Activated CD4-positive, alpha-beta T cell treated with anti-CD3 and anti-CD28 coated beads, Interleukin-2, amount 50 U/mL, for 1 hour (primary cell): ENCODE measurements around the gene TMEM178B.
"Not testable (repeated sequence)": the region's sequence is repeated elsewhere in the genome, so short reads cannot be mapped to it uniquely, and the experiment has no call there.

Experiments
- DNase-seq: peaks from one replicate; pipeline ENCODE4 v3.0.0-alpha.2; 2020

Gene TMEM178B

DNA sequence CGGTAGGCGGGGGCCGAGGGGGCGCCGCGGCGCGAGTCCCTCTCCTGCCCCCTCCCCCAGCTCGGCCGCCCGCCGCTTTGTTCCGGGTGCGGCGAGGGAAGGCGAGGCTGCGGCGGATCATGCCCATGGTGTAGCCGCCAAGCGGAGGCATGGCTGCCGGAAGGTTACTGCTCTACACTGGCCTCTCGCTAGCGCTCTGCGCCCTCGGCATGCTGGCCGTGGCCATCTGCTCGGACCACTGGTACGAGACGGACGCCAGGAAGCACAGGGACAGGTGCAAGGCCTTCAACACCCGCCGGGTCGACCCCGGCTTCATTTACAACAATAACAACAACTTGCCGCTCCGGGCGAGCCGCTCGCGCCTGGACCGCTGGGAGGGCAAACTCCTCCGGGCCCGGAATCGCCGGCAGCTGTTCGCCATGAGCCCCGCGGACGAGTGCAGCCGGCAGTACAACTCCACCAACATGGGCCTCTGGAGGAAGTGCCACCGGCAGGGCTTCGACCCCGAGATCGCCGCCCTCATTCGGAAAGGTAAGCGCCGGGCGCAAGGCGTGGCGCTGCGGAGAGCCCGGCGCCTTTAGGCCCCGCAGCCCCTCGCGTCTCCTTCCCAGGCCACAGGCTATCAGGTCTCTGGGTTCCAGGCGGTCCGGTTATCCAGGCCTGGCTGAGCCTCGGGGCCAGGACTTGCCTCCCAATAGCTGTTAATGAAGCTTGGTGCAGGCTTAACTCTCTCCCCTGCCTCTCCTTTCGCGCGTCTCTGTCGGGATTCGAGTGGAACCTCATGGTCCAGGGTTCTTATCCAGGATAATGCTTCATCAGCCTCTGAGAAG, 513 bp downstream of the TMEM178B start:
- DNase-seq: peak; percentile 4

DNA sequence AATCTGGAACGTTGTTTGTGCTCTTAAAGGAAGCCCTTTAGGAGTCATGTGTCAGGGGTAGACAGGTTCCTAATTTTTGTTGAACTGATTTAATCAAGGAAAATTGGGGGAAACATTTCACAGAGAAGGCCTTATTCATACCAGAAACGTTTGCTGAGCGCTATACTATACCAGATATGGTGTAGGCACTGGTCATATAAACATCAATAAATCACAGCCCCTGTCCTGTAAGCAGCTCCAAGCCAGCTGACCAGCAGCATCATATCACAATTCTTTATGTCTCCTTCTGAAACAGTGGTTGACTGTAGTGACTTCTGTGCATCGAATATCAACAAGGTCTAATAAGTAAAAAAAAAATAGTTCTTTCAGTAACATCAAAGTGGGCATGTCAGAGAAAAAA, 1.1 kb downstream of the TMEM178B start:
- no peak for DNase-seq

DNA sequence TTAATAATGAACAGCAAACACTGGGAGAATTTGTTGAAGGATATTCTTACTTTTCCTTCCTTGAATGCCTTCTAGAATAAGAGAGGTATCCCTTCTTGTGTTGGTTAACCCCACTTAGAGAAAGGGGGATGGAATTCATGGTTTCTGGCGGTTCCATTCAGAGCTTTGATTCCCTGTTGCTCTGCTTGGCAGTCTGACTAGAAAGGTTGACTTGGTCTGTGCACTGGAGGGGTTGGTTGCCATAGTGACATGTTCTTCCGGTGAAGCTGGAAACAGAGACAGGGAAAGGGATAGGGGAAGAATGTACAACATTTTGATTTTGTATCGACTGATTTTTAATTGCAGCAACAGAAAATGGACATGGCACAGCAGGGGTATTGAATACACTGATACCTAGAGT, 2.5 kb downstream of the TMEM178B start:
- DNase-seq: no peak

DNA sequence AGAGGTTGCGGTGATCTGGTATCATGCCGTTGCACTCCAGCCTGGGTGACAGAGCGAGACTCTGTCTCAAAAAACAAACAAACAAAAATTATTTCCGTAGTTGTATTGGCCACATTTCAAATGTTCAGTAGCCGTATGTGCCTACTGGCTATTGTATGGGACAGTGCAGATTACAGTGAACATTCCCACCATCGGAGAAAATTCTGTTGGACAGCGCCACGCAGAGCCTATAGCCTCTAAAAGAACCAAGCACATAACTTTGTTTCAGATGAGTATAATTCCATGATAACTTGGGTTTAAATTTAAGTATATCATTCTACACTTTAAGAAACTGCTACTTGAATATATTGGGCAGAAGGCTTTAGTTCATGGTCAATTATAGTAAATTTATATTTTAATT, 5.4 kb downstream of the TMEM178B start:
- DNase-seq: no peak

DNA sequence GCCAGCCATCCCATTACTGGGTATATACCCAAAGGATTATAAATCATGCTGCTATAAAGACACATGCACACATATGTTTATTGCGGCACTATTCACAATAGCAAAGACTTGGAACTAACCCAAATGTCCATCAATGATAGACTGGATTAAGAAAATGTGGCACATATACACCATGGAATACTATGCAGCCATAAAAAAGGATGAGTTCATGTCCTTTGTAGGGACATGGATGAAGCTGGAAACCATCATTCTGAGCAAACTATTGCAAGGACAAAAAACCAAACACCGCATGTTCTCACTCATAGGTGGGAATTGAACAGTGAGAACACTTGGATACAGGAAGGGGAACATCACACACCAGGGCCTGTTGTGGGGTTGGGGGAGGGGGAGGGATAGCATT, 15.6 kb downstream of the TMEM178B start:
- not testable (repeated sequence) for DNase-seq

DNA sequence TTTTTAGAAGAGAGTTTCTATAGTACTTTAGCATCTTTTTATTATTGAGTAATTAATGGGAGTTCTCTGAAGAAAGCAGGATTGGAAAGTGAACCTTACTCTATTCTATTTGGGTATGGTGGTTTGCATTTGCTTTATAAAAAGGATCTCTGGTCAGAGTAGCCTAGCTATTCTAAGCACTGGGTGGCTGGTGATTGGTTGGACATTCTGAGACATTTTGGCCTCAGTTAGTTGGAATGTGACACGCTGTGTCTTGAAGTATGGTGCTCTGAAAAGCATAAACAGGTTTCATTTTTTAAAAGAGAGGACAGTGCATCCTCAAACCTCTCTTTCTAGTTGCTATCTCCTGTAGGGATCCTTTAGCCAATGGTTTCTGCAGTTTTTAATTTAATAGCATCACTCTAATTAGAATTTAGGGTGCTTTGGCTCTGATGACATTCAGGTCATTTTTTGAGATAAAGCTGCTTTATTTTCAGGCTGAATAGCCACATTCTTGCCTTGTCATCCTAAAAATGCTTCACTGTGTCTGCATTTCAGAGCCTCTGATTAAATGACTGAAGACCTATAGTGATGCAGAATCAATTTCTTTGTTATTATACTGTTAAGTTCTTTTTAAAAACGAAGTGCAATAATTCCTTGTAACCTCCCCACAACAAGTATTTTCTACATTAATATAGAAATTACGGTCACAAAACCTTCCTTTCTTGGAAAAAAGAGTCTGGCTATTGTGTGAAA, 20.6 kb downstream of the TMEM178B start:
- no peak for DNase-seq

DNA sequence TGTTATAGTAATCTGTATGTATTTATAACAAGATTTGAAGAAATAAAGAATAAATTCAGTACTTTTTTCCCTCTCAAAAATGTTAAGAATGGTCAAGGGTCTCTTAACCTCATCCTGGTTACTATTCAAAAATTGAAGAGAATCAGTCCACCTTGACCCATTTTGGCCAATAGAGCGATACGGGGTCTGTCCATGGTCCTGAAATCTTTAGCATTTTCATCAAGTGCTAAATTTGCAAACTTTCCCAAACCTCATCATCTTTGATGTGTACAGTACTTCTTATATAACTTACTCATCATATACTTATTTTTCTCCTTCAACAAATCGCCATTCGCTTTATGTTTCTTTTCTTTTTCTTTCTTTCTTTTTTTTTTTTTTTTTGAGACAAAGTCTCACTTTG, 23.6 kb downstream of the TMEM178B start:
- DNase-seq: no peak

DNA sequence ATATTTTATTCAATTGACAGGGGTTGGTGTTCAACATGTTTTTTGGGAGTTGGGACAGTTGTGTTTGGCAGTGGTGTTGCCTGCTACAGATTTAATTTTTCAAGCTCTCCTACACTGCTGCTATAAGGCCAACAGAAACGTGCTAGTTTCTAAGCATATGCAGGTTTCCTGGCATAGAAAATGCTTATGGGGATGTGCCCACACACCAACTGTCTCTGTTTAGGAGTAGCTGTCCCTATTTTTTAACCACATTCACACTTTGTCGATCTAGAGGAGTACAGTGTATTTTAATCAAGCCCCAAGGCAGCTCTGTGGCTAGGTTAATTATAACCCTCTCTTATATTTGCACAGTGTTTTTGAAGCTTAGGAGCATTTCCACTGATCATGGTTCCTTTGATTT, 28.6 kb downstream of the TMEM178B start:
- no peak for DNase-seq

DNA sequence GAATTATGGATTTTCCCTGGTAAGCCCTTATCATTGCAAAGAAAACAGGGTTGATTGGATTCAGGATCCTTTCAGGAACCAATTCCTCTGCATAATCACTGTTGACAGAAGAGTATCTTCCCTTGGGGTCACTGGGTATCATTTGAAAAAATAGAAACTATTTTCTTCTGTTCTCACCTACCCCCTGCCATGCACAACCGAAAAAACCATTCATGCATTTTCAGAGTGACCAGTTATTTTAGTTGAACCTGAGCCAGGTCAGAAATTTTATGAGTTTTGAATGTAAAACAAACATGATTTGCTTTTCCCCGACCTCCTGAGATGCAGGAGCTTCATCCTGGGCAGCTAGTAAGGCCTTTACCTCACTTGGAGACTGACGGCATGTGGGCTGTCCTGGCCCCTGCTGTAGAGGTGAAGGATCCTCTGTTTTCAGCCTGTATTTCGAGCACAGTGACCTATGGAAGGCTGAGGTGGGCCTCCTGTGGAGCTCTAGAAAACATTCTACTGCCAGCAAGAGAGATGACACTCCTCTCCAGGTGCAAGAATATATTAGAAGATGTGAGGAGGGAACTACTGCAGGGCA, 30.1 kb downstream of the TMEM178B start:
- DNase-seq: no peak

DNA sequence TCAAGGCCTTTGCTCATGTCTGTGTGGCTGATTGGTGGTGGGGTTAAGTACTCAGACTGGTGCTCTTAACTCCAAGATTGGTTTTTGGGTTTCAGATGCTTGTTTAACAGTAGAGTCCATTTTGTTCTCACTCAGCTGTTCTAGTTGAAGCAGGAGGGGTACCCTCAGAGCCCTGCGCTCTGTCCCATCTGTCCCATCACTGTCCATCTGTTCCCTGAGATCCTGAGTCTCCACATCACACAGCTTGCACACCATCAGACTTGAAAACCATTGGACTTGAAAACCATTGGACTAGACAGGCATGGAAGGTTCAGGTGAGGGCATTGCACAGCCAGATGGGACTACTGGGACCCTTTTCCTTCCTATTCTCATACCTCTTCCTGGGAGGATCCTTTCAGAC, 39.3 kb downstream of the TMEM178B start:
- DNase-seq: no peak

DNA sequence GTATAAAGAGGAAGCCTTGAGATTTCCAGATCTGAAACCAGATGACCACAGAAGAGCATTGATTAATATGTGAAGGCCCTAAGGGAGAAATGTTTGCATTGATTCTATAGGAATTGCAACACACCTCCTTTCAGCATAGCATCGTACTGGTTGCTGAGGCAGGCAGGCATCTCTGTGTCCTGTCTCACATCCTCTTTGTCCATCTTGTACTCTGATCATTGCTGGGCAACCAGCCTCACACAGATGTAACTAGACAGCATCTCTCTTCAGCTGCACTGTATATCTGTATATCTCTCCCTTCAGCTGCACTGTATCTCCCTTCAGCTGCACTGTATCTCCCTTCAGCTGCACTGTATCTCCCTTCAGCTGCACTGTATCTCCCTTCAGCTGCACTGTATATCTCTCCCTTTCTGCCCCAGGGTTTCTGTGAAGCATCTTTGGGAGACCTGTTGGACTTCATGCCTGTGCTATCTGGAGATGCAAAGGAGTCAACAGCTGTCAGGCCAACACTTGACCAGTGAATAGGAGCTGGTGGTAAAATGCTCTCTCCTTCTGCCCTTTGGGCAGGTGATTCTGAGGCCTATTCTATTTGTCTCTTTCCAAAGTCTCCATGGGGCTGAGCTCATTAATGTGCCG, 40.3 kb downstream of the TMEM178B start:
- DNase-seq: no peak

DNA sequence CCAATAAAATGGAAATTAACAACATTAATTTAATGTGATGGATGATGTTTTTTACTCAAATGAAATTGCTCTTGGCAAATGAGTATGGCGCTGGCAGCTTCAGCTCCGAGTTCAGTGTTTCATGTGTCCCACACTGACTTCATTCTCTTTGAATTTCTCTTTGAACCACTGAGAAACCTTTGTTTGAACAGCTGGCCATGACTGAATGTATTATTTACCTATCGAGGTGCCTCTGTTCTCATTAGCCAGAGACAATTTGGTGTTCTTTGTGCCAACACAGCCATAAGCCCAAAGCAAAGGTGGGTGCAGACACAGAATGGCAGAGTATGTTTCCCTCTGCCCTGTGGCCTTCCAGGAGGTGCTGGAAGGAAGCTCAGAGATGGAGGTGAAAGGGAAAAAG, 42.1 kb downstream of the TMEM178B start:
- no peak for DNase-seq

DNA sequence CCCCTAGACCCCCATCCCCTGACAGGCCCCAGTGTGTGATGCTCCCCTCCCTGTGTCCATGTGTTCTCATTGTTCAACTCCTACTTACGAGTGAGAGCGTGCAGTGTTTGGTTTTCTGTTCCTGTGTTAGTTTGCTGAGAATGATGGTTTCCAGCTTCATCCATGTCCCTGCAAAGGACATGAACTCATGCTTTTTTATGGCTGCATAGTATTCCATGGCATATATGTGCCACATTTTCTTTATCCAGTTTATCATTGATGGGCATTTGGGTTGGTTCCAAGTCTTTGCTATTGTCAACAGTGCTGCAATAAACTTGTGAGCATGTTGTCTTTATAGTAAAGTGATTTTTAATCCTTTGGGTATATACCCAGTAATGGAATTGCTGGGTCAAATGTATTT, 42.8 kb downstream of the TMEM178B start:
- not testable (repeated sequence) for DNase-seq

DNA sequence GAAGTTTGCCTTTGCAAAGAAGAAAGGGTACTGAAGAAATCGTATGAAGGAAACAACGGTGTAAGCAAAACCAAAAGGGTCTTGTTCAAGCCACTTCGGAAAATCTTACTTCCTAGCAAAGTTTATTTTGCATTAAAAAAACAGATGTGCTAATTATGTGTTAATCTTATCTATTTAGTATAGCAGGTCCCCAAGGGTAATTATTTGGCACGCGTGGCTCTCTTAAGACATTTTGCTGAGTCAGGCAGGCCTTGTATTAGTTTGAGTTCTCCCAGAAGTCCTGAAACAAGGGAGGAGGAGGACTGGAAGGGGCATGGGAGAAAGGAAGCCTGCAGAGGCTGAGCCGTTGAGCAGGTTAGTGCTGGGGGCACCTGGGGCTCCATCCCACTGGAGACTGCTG, 44.9 kb downstream of the TMEM178B start:
- no peak for DNase-seq

DNA sequence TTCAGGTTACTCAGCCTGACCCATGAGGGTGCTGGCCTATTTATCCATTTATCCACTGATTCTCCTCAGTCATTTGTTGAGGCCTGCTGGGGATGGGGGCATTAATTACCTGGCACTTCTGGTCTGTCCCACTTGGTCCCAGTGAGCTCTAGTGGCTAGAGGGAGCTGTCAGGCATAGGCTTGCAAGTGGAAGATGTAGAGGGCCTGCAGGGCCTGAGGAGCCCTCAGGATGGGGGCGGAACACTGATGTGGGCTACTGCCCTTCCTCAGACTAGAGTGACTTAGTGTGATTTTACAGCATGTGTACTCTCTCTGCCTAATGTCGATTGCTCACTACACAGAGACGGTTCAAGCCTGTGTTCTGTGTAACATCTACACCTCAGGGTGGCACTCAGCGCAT, 45.3 kb downstream of the TMEM178B start:
- DNase-seq: no peak

DNA sequence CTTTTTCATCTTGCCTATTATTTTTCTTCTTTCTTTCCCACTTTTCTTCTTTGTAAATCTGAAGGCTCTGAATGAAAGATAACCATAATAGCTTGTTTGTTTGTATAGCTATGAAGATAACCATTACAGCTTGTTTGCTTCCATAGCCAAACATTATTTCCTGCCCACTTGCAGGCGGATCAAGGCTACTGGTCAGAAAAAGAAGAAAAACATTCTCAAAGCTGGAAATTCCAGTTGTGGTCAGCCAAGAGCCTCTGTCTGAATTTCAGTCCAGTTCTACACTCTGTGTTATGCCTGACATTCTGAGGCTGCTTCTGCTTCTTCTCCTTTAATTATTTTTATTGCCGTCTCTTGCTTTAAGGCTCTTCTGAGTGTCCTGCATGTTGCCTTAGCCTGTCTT, 48.9 kb downstream of the TMEM178B start:
- no peak for DNase-seq

DNA sequence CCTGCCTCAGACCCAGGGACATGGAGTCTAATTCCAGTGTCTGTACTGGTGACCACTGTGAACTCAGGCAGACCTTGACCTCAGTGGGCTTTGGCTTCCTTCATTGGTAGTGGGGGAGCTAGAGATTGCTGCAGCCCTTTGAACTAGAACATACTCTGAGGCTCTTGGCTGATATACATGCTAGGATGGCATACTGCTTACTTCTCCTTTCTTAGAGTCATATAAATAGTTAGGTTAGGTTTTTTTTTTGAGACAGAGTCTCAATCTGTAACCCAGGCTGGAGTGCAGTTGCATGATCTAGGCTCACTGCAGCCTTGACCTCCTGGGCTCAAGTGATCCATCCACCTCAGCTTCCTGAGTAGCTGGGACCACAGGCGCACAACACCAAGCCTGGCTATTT, 49.7 kb downstream of the TMEM178B start:
- DNase-seq: no peak

DNA sequence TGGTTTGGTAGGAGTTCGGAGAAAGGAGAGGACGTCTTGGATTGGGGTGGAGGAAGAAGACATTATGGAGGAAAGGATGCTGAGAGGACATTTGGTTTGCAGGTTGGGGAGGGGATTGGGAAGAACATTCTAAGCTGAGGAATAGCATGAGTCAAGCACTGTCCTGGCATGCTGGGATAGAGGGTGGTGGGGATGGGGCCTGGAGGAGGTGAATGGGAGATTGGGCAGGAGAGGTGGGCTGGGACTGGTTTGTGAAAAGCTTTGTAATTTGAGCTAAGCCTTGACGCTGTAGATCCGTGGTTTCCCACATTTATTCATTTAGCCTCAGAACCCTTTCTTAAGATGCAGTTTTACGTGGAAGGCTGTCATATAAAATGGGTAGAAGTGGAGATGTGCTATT, 52.2 kb downstream of the TMEM178B start:
- no peak for DNase-seq

DNA sequence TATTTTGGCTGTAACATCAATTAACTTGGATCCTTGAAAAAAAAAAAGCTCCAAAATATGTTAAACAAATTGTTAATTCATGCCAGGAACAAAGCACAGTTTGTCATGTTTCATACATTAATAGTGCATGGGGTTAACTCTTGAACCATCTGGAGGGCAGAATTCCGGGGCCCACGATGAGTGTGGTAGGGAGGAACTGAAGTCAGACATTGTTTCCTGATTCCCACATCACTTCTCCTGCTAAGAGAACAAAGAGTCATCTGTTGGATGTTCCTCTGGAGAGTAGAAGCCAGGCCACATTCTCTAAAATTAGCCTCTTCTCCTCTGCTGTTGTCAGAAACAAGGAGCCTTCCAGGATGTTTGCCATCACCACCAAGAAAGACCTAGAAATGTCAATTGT, 54.6 kb downstream of the TMEM178B start:
- no peak for DNase-seq

DNA sequence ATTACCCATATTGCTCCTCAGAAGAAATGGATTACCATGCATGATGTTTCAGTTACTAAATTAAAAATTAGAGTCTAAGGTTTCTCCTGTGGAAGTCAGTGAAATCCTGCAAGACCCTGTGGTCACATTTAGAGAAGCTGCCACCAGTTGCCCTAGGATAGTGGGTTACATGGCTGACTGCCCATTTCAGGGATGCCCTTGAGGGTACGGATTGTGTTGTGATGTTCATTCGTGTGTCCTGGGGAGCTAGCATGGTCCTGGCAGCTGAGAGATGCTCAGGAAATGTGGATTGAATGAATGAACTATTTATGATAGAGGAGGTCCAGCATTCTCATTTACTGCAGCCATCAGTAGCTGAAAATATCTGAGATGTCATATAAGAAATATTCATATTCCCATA, 55.1 kb downstream of the TMEM178B start:
- DNase-seq: no peak

DNA sequence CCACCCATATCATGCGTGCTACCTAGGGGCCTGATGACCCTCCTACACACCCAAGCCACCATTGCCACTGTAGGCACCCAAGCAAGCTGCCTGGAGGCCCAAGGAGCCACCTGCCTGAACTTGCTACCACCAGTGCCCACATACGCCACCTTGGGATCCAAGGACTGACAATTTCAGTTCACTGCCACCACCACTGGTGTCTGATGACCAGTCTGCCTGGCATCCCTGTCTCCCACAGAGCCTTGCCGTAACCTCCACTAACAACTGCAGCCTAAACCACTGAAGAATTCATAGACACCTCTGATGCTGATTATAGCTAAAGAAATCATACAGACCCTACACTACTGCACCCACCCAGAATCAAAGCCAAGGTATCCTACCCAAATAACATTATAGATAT, 58.8 kb downstream of the TMEM178B start:
- DNase-seq: no peak

DNA sequence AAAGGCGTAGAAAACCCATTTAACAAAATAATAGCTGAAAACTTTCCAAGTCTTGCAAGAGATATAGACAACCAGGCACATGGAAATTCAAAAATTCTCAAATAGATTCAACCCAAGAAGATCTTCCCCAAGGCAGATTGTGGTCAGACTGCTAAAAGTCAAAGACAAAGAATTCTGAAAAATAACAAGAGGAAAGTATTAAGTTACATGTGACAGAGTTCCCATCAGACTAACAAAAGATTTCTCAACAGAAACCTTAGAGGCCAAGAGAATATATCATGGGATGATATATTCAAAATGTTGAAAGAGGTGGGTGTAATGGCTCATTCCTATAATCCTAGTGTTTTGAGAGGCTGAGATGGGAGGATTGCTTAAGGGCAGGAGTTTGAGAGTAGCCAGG, 59.8 kb downstream of the TMEM178B start:
- DNase-seq: no peak

DNA sequence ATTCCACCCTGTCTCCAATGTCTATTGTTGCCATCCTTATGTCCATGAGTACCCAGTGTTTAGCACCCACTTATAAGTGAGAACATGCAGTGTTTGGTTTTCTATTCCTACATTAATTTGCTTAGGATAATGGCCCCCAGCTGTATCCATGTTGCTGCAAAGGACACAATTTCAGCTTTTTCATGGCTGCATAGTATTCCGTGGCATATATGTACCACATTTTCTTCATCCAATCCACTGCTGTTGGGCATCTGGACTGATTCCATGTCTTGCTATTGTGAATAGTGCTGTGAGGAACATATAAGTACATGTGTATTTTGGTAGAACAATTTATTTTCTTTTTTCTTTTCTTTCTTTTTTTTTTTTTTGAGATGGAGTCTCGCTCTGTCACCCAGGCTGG, 68.2 kb downstream of the TMEM178B start:
- no peak for DNase-seq
